ENCODE data around the gene BTN1A1.

GRCh38 chr6:26457264-26457805, 42.8 kb upstream of the BTN1A1 start:
- TF ChIP-seq, protein P1, sequence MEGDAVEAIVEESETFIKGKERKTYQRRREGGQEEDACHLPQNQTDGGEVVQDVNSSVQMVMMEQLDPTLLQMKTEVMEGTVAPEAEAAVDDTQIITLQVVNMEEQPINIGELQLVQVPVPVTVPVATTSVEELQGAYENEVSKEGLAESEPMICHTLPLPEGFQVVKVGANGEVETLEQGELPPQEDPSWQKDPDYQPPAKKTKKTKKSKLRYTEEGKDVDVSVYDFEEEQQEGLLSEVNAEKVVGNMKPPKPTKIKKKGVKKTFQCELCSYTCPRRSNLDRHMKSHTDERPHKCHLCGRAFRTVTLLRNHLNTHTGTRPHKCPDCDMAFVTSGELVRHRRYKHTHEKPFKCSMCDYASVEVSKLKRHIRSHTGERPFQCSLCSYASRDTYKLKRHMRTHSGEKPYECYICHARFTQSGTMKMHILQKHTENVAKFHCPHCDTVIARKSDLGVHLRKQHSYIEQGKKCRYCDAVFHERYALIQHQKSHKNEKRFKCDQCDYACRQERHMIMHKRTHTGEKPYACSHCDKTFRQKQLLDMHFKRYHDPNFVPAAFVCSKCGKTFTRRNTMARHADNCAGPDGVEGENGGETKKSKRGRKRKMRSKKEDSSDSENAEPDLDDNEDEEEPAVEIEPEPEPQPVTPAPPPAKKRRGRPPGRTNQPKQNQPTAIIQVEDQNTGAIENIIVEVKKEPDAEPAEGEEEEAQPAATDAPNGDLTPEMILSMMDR (IDR thresholded peaks at IDR 0.05) = no peak
- no peak for TF ChIP-seq POLR2A (IDR thresholded peaks at IDR 0.05)
